OCI-LY1 (cell line): ENCODE results near the gene ANKDD1B.

Source experiments
- H2AFZ ChIP-seq: fragments of 200-600 bp; sonication (generic), shearing (Covaris generic); 2 replicates; pipeline ENCODE4 v1.6.0; 2014; ENCODE audit warnings: antibody characterized with exemption, mild to moderate bottlenecking, low read length
- H3F3A ChIP-seq: fragments of 200-600 bp; sonication (generic), shearing (Covaris generic); 2 replicates; pipeline ENCODE4 v1.6.0; 2014; ENCODE audit warnings: mild to moderate bottlenecking, antibody characterized with exemption, low read length, moderate library complexity; ENCODE audit not compliant: insufficient read depth
- H3K27ac ChIP-seq: fragments of 200-600 bp; sonication (generic); 2 replicates; pipeline ENCODE4 v1.5.1; 2014; ENCODE audit warnings: low read length, mixed run types, mild to moderate bottlenecking, low read depth; ENCODE audit not compliant: poor library complexity, severe bottlenecking
- H3K27me3 ChIP-seq: fragments of 200-600 bp; sonication (generic); 2 replicates; pipeline ENCODE4 v1.6.0; 2014; ENCODE audit warnings: antibody characterized with exemption, mild to moderate bottlenecking, low read length, moderate library complexity; ENCODE audit not compliant: insufficient read depth
- H3K36me3 ChIP-seq: fragments of 200-600 bp; sonication (generic); 2 replicates; pipeline ENCODE4 v1.6.1; 2014; ENCODE audit warnings: mild to moderate bottlenecking, antibody characterized with exemption, low read length, moderate library complexity, mixed read lengths; ENCODE audit not compliant: insufficient read depth
- H3K4me1 ChIP-seq: fragments of 200-600 bp; sonication (generic); 2 replicates; pipeline ENCODE4 v1.5.1; 2014; ENCODE audit warnings: mild to moderate bottlenecking, low read length, moderate library complexity; ENCODE audit not compliant: insufficient read depth, severe bottlenecking
- H3K4me2 ChIP-seq: fragments of 200-600 bp; sonication (generic), shearing (Covaris generic); 2 replicates; pipeline ENCODE4 v1.6.1; 2014; ENCODE audit warnings: low read length
- H3K4me3 ChIP-seq: fragments of 200-600 bp; sonication (generic); 2 replicates; pipeline ENCODE4 v1.5.1; 2014; ENCODE audit warnings: low read length, low read depth, mild to moderate bottlenecking, mixed read lengths; ENCODE audit not compliant: poor library complexity, severe bottlenecking
- H3K79me2 ChIP-seq: fragments of 200-600 bp; shearing (Covaris generic); 2 replicates; pipeline ENCODE4 v1.6.1; 2016; ENCODE audit warnings: mixed run types, low read length, mixed read lengths; ENCODE audit not compliant: insufficient read depth
- H3K9ac ChIP-seq: fragments of 200-600 bp; sonication (generic), shearing (Covaris generic); 2 replicates; pipeline ENCODE4 v1.6.1; 2014; ENCODE audit warnings: mild to moderate bottlenecking, low read length, mixed read lengths
- H3K9me2 ChIP-seq: fragments of 200-600 bp; sonication (generic), shearing (Covaris generic); 2 replicates; pipeline ENCODE4 v1.6.1; 2014; ENCODE audit warnings: low read depth, mild to moderate bottlenecking, low read length, mixed read lengths
- H3K9me3 ChIP-seq: fragments of 200-600 bp; shearing (Covaris generic); 2 replicates; pipeline ENCODE4 v1.6.1; 2014; ENCODE audit warnings: low read length, mixed read lengths
- H4K20me1 ChIP-seq: fragments of 200-600 bp; sonication (generic), shearing (Covaris generic); 2 replicates; pipeline ENCODE4 v1.6.0; 2016; ENCODE audit warnings: mild to moderate bottlenecking, low read length; ENCODE audit not compliant: insufficient read depth
- CTCF ChIP-seq: fragments of 200-600 bp; sonication (generic), shearing (Covaris generic); IDR thresholded peaks from 2 replicates; pipeline ENCODE4 v1.5.1; 2017; ENCODE audit warnings: mild to moderate bottlenecking, antibody characterized with exemption, low read length, moderate library complexity, mixed read lengths
- EZH2 ChIP-seq: fragments of 200-600 bp; sonication (generic), shearing (Covaris generic); IDR thresholded peaks from 2 replicates; pipeline ENCODE4 v1.8.0; 2017; ENCODE audit warnings: borderline replicate concordance, mixed run types, mild to moderate bottlenecking, antibody characterized with exemption, low read length, moderate library complexity, mixed read lengths

The ANKDD1B gene

GRCh38 chr5:75622564-75622963 lies 11.3 kb downstream of the ANKDD1B start:
- Histone ChIP-seq H3K9ac (no peak overlapping the region), H3K4me1 (no peaks in the 10 kb centered on the region), H2AFZ (no peak overlapping the region), H3K79me2 (no peaks in the 10 kb centered on the region), H3K27ac (no peak overlapping the region), H4K20me1 (no peaks in the 10 kb centered on the region), H3K27me3 (no peaks in the 10 kb centered on the region), H3K9me2 (no peaks in the 10 kb centered on the region), H3K4me3 (no peak overlapping the region), H3F3A (no peaks in the 10 kb centered on the region), H3K9me3 (no peaks in the 10 kb centered on the region), H3K36me3 (no peaks in the 10 kb centered on the region), H3K4me2 (no peak overlapping the region)
- TF ChIP-seq EZH2 (no peak), CTCF (no peak)

- Histone ChIP-seq H3K4me2 (no peak overlapping the region), H3K9me3 (no peaks in the 10 kb centered on the region), H3K27me3 (no peaks in the 10 kb centered on the region), H3K36me3 (no peaks in the 10 kb centered on the region), H2AFZ (no peak overlapping the region), H3F3A (no peaks in the 10 kb centered on the region), H3K9ac (no peak overlapping the region), H3K79me2 (no peaks in the 10 kb centered on the region), H3K4me3 (no peak overlapping the region), H3K4me1 (no peaks in the 10 kb centered on the region), H3K27ac (no peak overlapping the region), H3K9me2 (no peaks in the 10 kb centered on the region), H4K20me1 (no peaks in the 10 kb centered on the region)
- TF ChIP-seq EZH2 (no peak), CTCF (no peak)
These were observed 12.6 kb downstream of the ANKDD1B start for GRCh38 chr5:75623846-75624245.

- H3K9ac ChIP-seq: no peak overlapping the region
- H3K9me3 ChIP-seq: no peaks in the 10 kb centered on the region
- no peak overlapping the region for H3K27ac ChIP-seq
- no peaks in the 10 kb centered on the region for H3K79me2 ChIP-seq
- no peaks in the 10 kb centered on the region for H3K27me3 ChIP-seq
- H4K20me1 ChIP-seq: no peaks in the 10 kb centered on the region
- H3K4me3 ChIP-seq: no peak overlapping the region
- no peaks in the 10 kb centered on the region for H3F3A ChIP-seq
- H3K4me1 ChIP-seq: no peaks in the 10 kb centered on the region
- no peak overlapping the region for H3K4me2 ChIP-seq
- H3K9me2 ChIP-seq: no peaks in the 10 kb centered on the region
- TF ChIP-seq EZH2: no peak
- H2AFZ ChIP-seq: no peak overlapping the region
- H3K36me3 ChIP-seq: no peaks in the 10 kb centered on the region
These were observed 15.7 kb downstream of the ANKDD1B start for GRCh38 chr5:75626959-75627358.

GRCh38 chr5:75627801-75628200 lies 16.5 kb downstream of the ANKDD1B start:
- Histone ChIP-seq H2AFZ (no peak overlapping the region), H3K36me3 (no peaks in the 10 kb centered on the region), H3K27me3 (no peaks in the 10 kb centered on the region), H3K9me3 (no peaks in the 10 kb centered on the region), H3K9ac (no peak overlapping the region), H3K4me2 (no peak overlapping the region), H3F3A (no peaks in the 10 kb centered on the region), H3K4me3 (no peak overlapping the region), H3K79me2 (no peaks in the 10 kb centered on the region), H3K4me1 (no peaks in the 10 kb centered on the region), H4K20me1 (no peaks in the 10 kb centered on the region), H3K27ac (no peak overlapping the region), H3K9me2 (no peaks in the 10 kb centered on the region)
- no peak for TF ChIP-seq EZH2
- no peak for TF ChIP-seq CTCF
